Smooth muscle cell (in vitro differentiated cells): ENCODE results near the gene GRK5. TPM values are rescaled to one million over a fixed set of nuclear protein-coding genes. Genes with fewer than 3 reads are reported as not detected.

Experiments used
- DNase-seq: peaks from one replicate; lab custom pipeline; 2025; ENCODE audit not compliant: unreplicated experiment; lab: John Stamatoyannopoulos, UW
- H2AFZ ChIP-seq: fragments of 200-600 bp; sonication (generic); 2 replicates; pipeline ENCODE4 v1.6.0; 2016; ENCODE audit warnings: antibody characterized with exemption, low read depth, mild to moderate bottlenecking
- H3F3A ChIP-seq: fragments of 200-600 bp; sonication (generic); 2 replicates; pipeline ENCODE4 v1.6.0; 2017; ENCODE audit warnings: antibody characterized with exemption, low read depth
- H3K27ac ChIP-seq: fragments of 200-600 bp; sonication (generic); 2 replicates; pipeline ENCODE4 v1.5.1; 2016; ENCODE audit warnings: low read depth, mild to moderate bottlenecking
- H3K27me3 ChIP-seq: fragments of 200-600 bp; sonication (generic); 2 replicates; pipeline ENCODE4 v1.6.1; 2016; ENCODE audit warnings: low read depth, mild to moderate bottlenecking
- H3K36me3 ChIP-seq: fragments of 200-600 bp; sonication (generic); 2 replicates; pipeline ENCODE4 v1.5.1; 2016; ENCODE audit warnings: low read depth
- H3K4me1 ChIP-seq: fragments of 200-600 bp; sonication (generic); 2 replicates; pipeline ENCODE4 v1.5.1; 2016; ENCODE audit warnings: low read depth
- H3K4me2 ChIP-seq: fragments of 200-600 bp; sonication (generic); 2 replicates; pipeline ENCODE4 v1.6.0; 2016; ENCODE audit warnings: mild to moderate bottlenecking
- H3K4me3 ChIP-seq: fragments of 200-600 bp; sonication (generic); 2 replicates; pipeline ENCODE4 v1.5.1; 2016; ENCODE audit warnings: mild to moderate bottlenecking
- H3K79me2 ChIP-seq: fragments of 200-600 bp; sonication (generic); 2 replicates; pipeline ENCODE4 v1.6.0; 2016; ENCODE audit warnings: low read depth, mild to moderate bottlenecking
- H3K9ac ChIP-seq: fragments of 200-600 bp; sonication (generic); 2 replicates; pipeline ENCODE4 v1.6.0; 2016; ENCODE audit warnings: low read depth
- H3K9me3 ChIP-seq: fragments of 200-600 bp; sonication (generic); replicated peaks from 2 replicates; pipeline ENCODE4 v1.5.1; 2016; ENCODE audit warnings: low read depth
- H4K20me1 ChIP-seq: fragments of 200-600 bp; sonication (generic); 2 replicates; pipeline ENCODE4 v1.6.0; 2016; ENCODE audit warnings: low read depth
- WGBS: methylation state at CpG from one replicate; pipeline ENCODE4 v1.1.7; 2016; ENCODE audit warnings: low lambda C conversion rate; 5-methylcytosine and 5-hydroxymethylcytosine counted together
- polyA plus RNA-seq: library from polyadenylated mRNA; unstranded; fragments of >200 nt; fragmentation: Nextera tagmentation; extraction: Ambion mirVana; gene quantifications from 2 replicates; pipeline ENCODE4 v1.2.1, GENCODE V29; 2016
- total RNA-seq: library from RNA; depleted of rRNA; stranded (reverse); fragments of >200 nt; gene quantifications from 2 replicates; pipeline ENCODE4 v1.2.3, GENCODE V29; 2014
- TF ChIP-seq, protein P1 (sequence below): fragments of 200-600 bp; sonication (generic); IDR thresholded peaks from 2 replicates; pipeline ENCODE4 v1.5.1; 2017; ENCODE audit warnings: borderline replicate concordance, mild to moderate bottlenecking, antibody characterized with exemption; ENCODE audit not compliant: insufficient read depth, poor library complexity, severe bottlenecking

The GRK5 gene
- total and polyA plus RNA-seq, 2 experiments from 2014 or later: 4.4 to 5.2 TPM

DNA sequence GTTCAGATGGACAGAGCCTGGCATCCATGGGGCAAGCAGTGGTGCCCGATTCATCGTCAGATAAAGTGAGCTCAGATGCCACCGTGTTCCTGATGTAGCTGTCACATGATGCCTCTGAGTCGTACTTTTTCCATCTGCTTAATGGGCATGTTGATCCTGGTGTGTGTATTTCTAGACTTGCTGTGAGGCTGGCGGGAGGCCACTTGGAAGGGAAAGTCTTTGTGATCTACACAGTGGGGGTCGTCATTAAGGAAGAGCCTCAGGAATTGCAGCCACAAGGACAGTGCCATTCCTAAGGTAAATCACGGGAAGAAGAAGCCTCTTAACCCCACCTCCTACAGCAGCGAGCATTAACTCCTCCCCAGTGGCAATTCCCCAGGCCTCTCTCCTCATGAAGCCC, 272.2 kb downstream of the GRK5 start:
- Histone ChIP-seq H3K79me2 (no peaks in the 10 kb centered on the region), H3K4me1 (peaks cover 7% of the 10 kb centered on the region), H3K9ac (no peak overlapping the region), H3F3A (no peaks in the 10 kb centered on the region), H3K27me3 (peaks cover 33% of the 10 kb centered on the region), H4K20me1 (no peaks in the 10 kb centered on the region), H3K9me3 (no peaks in the 10 kb centered on the region), H3K4me2 (no peak overlapping the region), H3K4me3 (no peak overlapping the region), H3K36me3 (no peaks in the 10 kb centered on the region), H3K27ac (no peak overlapping the region), H2AFZ (no peak overlapping the region)
- no peak for DNase-seq
- TF ChIP-seq, protein P1, sequence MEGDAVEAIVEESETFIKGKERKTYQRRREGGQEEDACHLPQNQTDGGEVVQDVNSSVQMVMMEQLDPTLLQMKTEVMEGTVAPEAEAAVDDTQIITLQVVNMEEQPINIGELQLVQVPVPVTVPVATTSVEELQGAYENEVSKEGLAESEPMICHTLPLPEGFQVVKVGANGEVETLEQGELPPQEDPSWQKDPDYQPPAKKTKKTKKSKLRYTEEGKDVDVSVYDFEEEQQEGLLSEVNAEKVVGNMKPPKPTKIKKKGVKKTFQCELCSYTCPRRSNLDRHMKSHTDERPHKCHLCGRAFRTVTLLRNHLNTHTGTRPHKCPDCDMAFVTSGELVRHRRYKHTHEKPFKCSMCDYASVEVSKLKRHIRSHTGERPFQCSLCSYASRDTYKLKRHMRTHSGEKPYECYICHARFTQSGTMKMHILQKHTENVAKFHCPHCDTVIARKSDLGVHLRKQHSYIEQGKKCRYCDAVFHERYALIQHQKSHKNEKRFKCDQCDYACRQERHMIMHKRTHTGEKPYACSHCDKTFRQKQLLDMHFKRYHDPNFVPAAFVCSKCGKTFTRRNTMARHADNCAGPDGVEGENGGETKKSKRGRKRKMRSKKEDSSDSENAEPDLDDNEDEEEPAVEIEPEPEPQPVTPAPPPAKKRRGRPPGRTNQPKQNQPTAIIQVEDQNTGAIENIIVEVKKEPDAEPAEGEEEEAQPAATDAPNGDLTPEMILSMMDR: no peak
- WGBS: 20% methylated on average over 8 of the region's 8 CpGs

DNA sequence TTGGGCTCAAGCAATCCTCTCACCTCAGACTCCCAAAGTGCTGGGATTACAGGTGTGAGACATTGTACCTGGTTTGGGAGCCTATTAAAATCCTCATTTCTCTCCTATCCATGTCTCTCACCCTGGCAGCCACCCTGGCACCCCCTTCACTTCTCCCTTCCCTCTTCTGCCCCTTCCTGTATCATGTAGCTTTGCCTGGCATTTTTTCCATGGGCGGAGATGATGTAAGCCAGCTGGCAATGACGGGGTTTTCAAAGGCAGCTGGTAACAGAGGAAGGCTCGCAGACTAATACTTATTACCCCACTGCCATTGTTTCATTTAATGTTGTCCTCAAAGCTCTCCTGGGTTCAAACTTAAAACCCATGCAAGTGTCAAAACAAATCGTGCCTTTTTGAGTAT, 273.3 kb downstream of the GRK5 start:
- Histone ChIP-seq H3K9ac (no peak overlapping the region), H3F3A (no peaks in the 10 kb centered on the region), H3K4me1 (peaks cover 7% of the 10 kb centered on the region), H3K27me3 (peaks cover 23% of the 10 kb centered on the region), H3K4me2 (no peak overlapping the region), H3K9me3 (no peaks in the 10 kb centered on the region), H3K27ac (no peak overlapping the region), H3K36me3 (no peaks in the 10 kb centered on the region), H3K4me3 (no peak overlapping the region), H4K20me1 (no peaks in the 10 kb centered on the region), H3K79me2 (no peaks in the 10 kb centered on the region), H2AFZ (no peak overlapping the region)
- WGBS: 84% methylated on average over 4 of the region's 4 CpGs
- no peak for DNase-seq
- TF ChIP-seq, protein P1: no peak

DNA sequence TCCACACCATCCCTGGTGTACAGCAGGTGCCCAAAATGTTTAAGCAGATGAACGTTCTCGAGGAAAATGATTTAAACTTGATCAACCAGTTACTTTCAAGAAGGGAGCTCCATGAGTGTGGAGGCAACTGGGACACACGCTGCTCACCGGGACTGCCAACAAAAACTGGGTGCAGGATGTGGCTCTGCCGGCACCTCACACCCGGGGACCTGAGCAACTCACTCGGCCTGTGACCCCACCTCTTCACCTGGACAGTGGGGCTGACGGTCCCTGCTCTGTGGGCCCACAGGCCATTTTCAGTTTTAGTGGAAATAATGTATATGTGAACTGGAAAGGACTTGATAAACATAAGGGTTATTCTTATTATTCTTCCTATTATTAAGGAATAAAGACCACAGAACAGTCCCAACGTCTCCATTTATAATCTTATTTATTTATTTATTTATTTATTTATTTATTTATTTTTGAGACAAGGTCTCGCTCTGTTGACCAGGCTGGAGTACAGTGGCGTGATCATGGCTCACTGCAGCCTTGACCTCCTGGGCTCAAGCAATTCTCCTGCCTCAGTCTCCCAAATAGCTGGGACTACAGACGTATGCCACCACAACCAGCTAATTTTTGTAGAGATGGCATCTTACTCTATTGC, 274.5 kb downstream of the GRK5 start:
- Histone ChIP-seq H3K4me2 (no peak overlapping the region), H3K9ac (no peak overlapping the region), H3K27me3 (peaks cover 13% of the 10 kb centered on the region), H3F3A (no peaks in the 10 kb centered on the region), H3K4me1 (peaks cover 7% of the 10 kb centered on the region), H3K79me2 (no peaks in the 10 kb centered on the region), H4K20me1 (no peaks in the 10 kb centered on the region), H3K27ac (no peak overlapping the region), H3K9me3 (no peaks in the 10 kb centered on the region), H3K4me3 (no peak overlapping the region), H3K36me3 (no peaks in the 10 kb centered on the region), H2AFZ (no peak overlapping the region)
- TF ChIP-seq, protein P1: no peak
- no peak for DNase-seq
- WGBS: 91% methylated on average over 12 of the region's 12 CpGs

DNA sequence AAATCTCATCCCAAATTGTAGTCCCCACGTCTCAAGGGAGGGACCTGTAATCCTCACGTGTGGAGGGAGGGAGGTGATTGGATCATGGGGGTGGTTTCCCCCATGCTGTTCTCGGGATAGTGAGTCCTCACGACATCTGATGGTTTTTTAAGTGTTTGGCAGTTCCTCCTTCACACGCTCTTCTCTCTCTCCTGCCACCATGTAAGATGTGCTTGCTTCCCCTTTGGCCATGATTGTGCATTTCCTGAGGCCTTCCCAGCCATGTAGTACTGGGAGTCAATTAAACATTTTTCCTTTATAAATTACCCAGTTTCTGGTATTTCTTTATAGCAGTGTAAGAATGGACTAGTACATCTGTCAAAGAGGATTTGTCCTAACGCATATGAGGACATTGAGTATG, 275.6 kb downstream of the GRK5 start:
- H2AFZ ChIP-seq: no peak overlapping the region
- DNase-seq: no peak
- H3K27me3 ChIP-seq: peaks cover 2% of the 10 kb centered on the region
- peaks cover 7% of the 10 kb centered on the region for H3K4me1 ChIP-seq
- TF ChIP-seq, protein P1: no peak
- H4K20me1 ChIP-seq: no peaks in the 10 kb centered on the region
- H3K79me2 ChIP-seq: no peaks in the 10 kb centered on the region
- H3K27ac ChIP-seq: no peak overlapping the region
- H3K9ac ChIP-seq: no peak overlapping the region
- no peak overlapping the region for H3K4me3 ChIP-seq
- no peaks in the 10 kb centered on the region for H3K9me3 ChIP-seq
- no peaks in the 10 kb centered on the region for H3K36me3 ChIP-seq
- no peak overlapping the region for H3K4me2 ChIP-seq
- H3F3A ChIP-seq: no peaks in the 10 kb centered on the region
- WGBS: 87% methylated on average over 6 of the region's 6 CpGs
